Heart left ventricle (tissue), 13 donors: ENCODE data around the gene EIF5A.

Source experiments
- POLR2A ChIP-seq, 2 donors: fragments of 450-650 bp; IDR thresholded peaks; one replicate each; pipeline ENCODE4 v1.6.1; 2017; ENCODE audit warnings: antibody characterized with exemption in 2 of 2, mild to moderate bottlenecking in 2 of 2, moderate library complexity in 2 of 2
- TF ChIP-seq, protein P1 (sequence below), 12 donors: fragments of 200-600 bp; sonication (generic) in 4 of 12; IDR thresholded peaks; one replicate each; pipeline versions ENCODE4 v1.5.0 to v1.8.0; 2018 to 2022; ENCODE audit warnings: antibody characterized with exemption in 12 of 12, mild to moderate bottlenecking in 5 of 12
- donor health status: ischemic (EF 13 %, LVEDD 7.1; RV severe dilation, severe dysfunction).
- donor health status: DM: no; HTN: yes; CAD: no.
- donor health status: DM: no; HTN: no; CAD: no.
- donor health status: ischemic (EF 25% LVEDD 6.9; RV normal size, moderate dysfunction).
- donor health status: ischemic (EF 25% LVEDD 5.7; RV mildly dilated, moderate dysfunction).
- donor health status: ischemic (EF 35%, LVEDD 5.7; RV mildly dilated, moderate dysfunction).
- donor health status: nonischemic (EF 11% LVEDD 7.7; RV severe dilation, severe dysfunction).
- donor health status: DM: yes; HTN: yes; CAD: no.
- donor health status: PGD.
- donor health status: ischemic (EF 29% LVEDD 5.4; RV normal size, mild dysfunction).
- donor health status: nonischemic (EF 23%, LVEDD 6.1; RV moderate dilation, normal function).

GRCh38 chr17:7263801-7264078 is 43.7 kb upstream of the EIF5A start:
- TF ChIP-seq, protein P1, sequence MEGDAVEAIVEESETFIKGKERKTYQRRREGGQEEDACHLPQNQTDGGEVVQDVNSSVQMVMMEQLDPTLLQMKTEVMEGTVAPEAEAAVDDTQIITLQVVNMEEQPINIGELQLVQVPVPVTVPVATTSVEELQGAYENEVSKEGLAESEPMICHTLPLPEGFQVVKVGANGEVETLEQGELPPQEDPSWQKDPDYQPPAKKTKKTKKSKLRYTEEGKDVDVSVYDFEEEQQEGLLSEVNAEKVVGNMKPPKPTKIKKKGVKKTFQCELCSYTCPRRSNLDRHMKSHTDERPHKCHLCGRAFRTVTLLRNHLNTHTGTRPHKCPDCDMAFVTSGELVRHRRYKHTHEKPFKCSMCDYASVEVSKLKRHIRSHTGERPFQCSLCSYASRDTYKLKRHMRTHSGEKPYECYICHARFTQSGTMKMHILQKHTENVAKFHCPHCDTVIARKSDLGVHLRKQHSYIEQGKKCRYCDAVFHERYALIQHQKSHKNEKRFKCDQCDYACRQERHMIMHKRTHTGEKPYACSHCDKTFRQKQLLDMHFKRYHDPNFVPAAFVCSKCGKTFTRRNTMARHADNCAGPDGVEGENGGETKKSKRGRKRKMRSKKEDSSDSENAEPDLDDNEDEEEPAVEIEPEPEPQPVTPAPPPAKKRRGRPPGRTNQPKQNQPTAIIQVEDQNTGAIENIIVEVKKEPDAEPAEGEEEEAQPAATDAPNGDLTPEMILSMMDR (IDR thresholded peaks at IDR 0.05): no peak
- no peak for TF ChIP-seq POLR2A (IDR thresholded peaks at IDR 0.05)
